HFFc6 (cell line): Measurements from ENCODE around the gene L3MBTL3. TPM values are rescaled to one million over a fixed set of nuclear protein-coding genes. Genes with fewer than 3 reads are reported as not detected.
"Not testable (repeated sequence)": the region's sequence is repeated elsewhere in the genome, so short reads cannot be mapped to it uniquely, and the experiment has no call there.

ENCODE experiments used
- DNase-seq: peaks from one replicate; pipeline ENCODE4 v3.0.0-alpha.2; 2018
- H3K27ac Mint-ChIP-seq: 2 replicates; pipeline ENCODE4 v1.8.0; 2020; ENCODE audit warnings: mild to moderate bottlenecking, mixed read lengths
- H3K27me3 Mint-ChIP-seq: 2 replicates; pipeline ENCODE4 v1.8.0; 2021; ENCODE audit warnings: mild to moderate bottlenecking, moderate library complexity, mixed read lengths; ENCODE audit not compliant: insufficient read depth
- H3K36me3 Mint-ChIP-seq: 2 replicates; pipeline ENCODE4 v1.8.0; 2021; ENCODE audit warnings: low read depth, mixed read lengths
- H3K4me1 Mint-ChIP-seq: 2 replicates; pipeline ENCODE4 v1.8.0; 2020; ENCODE audit warnings: low read depth, mixed read lengths
- H3K4me3 Mint-ChIP-seq: 2 replicates; pipeline ENCODE4 v1.8.0; 2020; ENCODE audit warnings: mild to moderate bottlenecking, moderate library complexity, mixed read lengths
- H3K9me3 Mint-ChIP-seq: 2 replicates; pipeline ENCODE4 v1.8.0; 2020; ENCODE audit warnings: mild to moderate bottlenecking, mixed read lengths
- total RNA-seq, 6 experiments: library from RNA; stranded (reverse); fragmentation: NEBNext Ultra II Directional; extraction: Animal tissue kit (Norgen Biotek cat#: 25700); gene quantifications; 2 replicates in 1 of 6; 3 replicates in 5 of 6; pipeline ENCODE4 v1.2.3, GENCODE V29; 2021
- TF ChIP-seq, protein P1 (sequence below): fragments of 200-600 bp; sonication (generic); IDR thresholded peaks from 2 replicates; pipeline ENCODE4 v1.5.0; 2021; ENCODE audit warnings: antibody characterized with exemption, mild to moderate bottlenecking

Gene L3MBTL3
- total RNA-seq, 6 experiments from 2014 or later: 7.4 to 8.8 (median 8.2) TPM

DNA sequence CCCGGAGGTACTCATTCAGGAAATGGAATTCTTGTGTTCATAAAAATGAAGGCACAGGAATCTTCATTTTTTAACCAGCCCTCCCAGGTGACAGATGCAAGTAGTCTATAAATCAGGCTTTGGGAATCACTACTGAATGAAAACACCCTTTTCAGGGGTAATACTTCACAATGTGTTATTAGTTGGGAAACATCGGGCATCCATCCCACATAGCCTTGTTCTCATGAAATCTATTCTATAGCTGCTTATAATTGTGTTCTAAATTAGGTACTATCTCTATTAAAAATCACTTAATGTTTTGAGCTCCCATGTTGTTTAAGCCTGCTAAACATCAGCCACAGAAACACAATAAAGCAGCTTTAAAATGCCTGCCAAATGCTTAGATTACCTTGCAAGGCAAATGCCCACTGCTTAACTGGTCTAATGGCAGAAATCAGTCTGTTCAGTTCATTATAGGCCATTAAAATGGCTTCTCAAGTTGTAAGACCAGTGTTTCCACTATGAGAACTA, 94.9 kb downstream of the L3MBTL3 start:
- Mint-ChIP-seq H3K4me1 (no peaks in the 10 kb centered on the region), H3K4me3 (no peak overlapping the region), H3K9me3 (peaks cover 5% of the 10 kb centered on the region; the same call in 1 of the 2 replicates), H3K27me3 (no peaks in the 10 kb centered on the region), H3K27ac (no peak overlapping the region), H3K36me3 (peaks cover 18% of the 10 kb centered on the region)
- TF ChIP-seq, protein P1, sequence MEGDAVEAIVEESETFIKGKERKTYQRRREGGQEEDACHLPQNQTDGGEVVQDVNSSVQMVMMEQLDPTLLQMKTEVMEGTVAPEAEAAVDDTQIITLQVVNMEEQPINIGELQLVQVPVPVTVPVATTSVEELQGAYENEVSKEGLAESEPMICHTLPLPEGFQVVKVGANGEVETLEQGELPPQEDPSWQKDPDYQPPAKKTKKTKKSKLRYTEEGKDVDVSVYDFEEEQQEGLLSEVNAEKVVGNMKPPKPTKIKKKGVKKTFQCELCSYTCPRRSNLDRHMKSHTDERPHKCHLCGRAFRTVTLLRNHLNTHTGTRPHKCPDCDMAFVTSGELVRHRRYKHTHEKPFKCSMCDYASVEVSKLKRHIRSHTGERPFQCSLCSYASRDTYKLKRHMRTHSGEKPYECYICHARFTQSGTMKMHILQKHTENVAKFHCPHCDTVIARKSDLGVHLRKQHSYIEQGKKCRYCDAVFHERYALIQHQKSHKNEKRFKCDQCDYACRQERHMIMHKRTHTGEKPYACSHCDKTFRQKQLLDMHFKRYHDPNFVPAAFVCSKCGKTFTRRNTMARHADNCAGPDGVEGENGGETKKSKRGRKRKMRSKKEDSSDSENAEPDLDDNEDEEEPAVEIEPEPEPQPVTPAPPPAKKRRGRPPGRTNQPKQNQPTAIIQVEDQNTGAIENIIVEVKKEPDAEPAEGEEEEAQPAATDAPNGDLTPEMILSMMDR: no peak
- no peak for DNase-seq

DNA sequence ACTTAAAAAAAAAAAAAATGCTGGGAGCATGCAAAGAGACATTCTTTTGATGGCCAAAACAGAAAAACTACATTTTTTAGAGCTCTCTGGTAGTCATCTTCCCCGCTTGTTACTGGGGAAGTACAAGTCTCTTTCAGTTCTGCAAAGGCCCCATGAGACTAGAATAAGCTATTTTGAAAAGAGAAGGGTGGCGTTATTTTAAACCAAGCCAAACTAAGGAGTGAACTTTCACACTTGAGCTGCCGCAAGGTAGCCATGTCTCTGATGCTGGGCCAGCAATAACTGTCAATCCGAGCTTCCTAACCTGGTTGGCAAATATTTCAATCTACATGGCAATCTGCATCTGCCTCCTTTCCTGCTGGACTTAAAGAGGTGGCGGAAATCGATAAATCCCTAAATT, 96.7 kb downstream of the L3MBTL3 start:
- Mint-ChIP-seq H3K27me3 (no peaks in the 10 kb centered on the region), H3K27ac (no peak overlapping the region), H3K4me1 (no peaks in the 10 kb centered on the region), H3K36me3 (peaks cover 4% of the 10 kb centered on the region), H3K9me3 (peaks cover 4% of the 10 kb centered on the region; the same call in 1 of the 2 replicates), H3K4me3 (no peak overlapping the region)
- DNase-seq: no peak
- TF ChIP-seq, protein P1: no peak

DNA sequence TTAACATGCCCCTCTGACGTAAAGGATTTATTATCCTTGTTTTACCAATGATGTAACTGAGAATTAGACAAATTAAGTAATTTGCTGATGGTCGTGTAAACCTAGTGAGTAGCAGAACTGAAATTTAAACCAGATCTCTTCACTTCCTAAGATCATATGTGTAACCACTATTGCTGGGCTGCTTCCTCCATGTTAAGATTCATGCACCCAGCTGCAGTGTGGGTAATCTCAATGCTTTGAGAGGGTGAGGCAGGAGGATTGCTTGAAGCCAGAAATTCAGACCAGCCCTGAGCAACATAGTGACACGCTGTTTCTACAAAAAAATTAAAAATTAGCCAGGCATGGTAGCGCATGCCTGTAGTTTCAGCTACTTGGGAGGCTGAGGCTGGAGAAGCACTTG, 97.9 kb downstream of the L3MBTL3 start:
- H3K27me3 Mint-ChIP-seq: no peaks in the 10 kb centered on the region
- H3K36me3 Mint-ChIP-seq: no peaks in the 10 kb centered on the region
- H3K4me1 Mint-ChIP-seq: no peaks in the 10 kb centered on the region
- H3K9me3 Mint-ChIP-seq: no peaks in the 10 kb centered on the region
- no peak for DNase-seq
- no peak overlapping the region for H3K4me3 Mint-ChIP-seq
- TF ChIP-seq, protein P1: no peak
- no peak overlapping the region for H3K27ac Mint-ChIP-seq

DNA sequence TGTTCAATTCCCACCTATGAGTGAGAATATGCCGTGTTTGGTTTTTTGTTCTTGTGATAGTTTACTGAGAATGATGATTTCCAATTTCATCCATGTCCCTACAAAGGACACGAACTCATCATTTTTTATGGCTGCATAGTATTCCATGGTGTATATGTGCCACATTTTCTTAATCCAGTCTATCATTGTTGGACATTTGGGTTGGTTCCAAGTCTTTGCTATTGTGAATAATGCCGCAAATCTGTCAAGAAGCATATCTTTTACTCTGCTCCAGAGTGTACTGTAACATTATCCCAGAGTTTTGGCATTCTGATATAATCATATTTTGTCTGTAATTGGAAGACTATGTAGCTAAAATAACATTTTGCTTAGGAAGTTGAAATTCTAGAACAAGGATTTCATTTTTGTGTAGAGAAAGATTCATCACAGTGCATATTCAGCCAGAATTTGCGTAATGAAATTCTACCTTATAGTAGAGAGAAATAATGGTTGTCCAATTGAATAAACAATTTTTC, 98.9 kb downstream of the L3MBTL3 start:
- DNase-seq, H3K4me1 Mint-ChIP-seq, H3K27ac Mint-ChIP-seq, H3K27me3 Mint-ChIP-seq, H3K4me3 Mint-ChIP-seq, H3K36me3 Mint-ChIP-seq, H3K9me3 Mint-ChIP-seq: not testable (repeated sequence)

DNA sequence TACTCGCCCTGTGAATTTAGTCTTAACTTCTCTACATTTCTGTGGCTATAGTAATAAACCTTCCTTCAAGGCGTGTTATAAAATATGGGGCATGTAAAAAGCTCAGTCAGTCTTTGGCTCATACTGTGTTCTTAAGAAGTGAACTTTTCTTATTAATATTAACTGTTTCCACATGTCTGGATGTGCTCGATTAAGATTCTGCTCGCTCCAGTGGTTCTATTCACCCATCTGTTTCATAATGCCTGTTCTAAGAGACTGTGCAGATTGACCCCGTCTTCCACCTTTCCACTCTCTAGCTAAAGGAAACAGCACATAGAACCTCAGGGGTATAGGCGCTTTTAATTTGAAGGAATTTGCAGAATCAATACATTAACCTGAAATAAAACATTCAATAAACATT, 99.9 kb downstream of the L3MBTL3 start:
- H3K27me3 Mint-ChIP-seq: no peaks in the 10 kb centered on the region
- TF ChIP-seq, protein P1: no peak
- no peaks in the 10 kb centered on the region for H3K4me1 Mint-ChIP-seq
- no peaks in the 10 kb centered on the region for H3K36me3 Mint-ChIP-seq
- no peak overlapping the region for H3K27ac Mint-ChIP-seq
- no peak for DNase-seq
- no peaks in the 10 kb centered on the region for H3K9me3 Mint-ChIP-seq
- no peak overlapping the region for H3K4me3 Mint-ChIP-seq

DNA sequence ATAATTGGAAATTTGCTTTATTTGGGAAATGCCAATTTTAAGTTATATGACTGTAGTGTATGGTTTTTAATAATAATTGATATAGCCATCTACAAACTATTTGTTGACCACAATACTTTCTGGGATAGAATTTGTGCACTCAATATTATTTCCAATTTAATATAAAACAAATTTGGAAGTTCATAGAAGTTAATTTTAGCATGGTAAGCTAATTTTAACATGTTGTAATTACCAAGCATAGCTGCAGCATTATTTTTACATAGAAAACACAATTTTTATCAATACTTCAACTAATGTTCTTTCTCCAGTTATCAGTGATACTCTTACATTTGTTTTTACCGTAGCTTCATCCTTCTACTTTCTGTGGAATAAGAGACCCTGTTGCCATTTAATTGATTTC, 100.8 kb downstream of the L3MBTL3 start:
- no peak overlapping the region for H3K27ac Mint-ChIP-seq
- no peaks in the 10 kb centered on the region for H3K4me1 Mint-ChIP-seq
- no peak for DNase-seq

More for the DNA sequence above, 100.8 kb downstream of the L3MBTL3 start:
- Mint-ChIP-seq H3K36me3 (no peaks in the 10 kb centered on the region), H3K27me3 (no peaks in the 10 kb centered on the region), H3K9me3 (no peaks in the 10 kb centered on the region), H3K4me3 (no peak overlapping the region)
- TF ChIP-seq, protein P1: no peak
